B cell (primary cell): ENCODE data around the gene CD247. TPM values are rescaled to one million over a fixed set of nuclear protein-coding genes. Genes with fewer than 3 reads are reported as not detected.

Experiments
- ATAC-seq: fragments of 200-7000 bp; cut with Tn5 transposase; one replicate; pipeline ENCODE4 v1.10.0; 2021; ENCODE audit warnings: low read depth, mild to moderate bottlenecking, moderate number of reproducible peaks, moderate library complexity
- CTCF ChIA-PET: fragments of 350-600 bp; sonication (Branson Sonifier 250); formaldehyde crosslinking; loops from one replicate; lab custom pipeline; 2021; ENCODE audit warnings: antibody characterized with exemption, inconsistent platforms; lab: Charles Lee
- POLR2A ChIA-PET: fragments of 350-600 bp; sonication (Branson Sonifier 250); formaldehyde crosslinking; loops from one replicate; lab custom pipeline; 2021; ENCODE audit warnings: antibody characterized with exemption; lab: Charles Lee
- DNase-seq: peaks from one replicate; pipeline ENCODE4 v3.0.0; 2013
- H2AFZ ChIP-seq: 2 replicates; pipeline ENCODE4 v1.6.1; 2012; ENCODE audit warnings: mild to moderate bottlenecking, low read depth, low read length; ENCODE audit not compliant: insufficient read depth, poor library complexity, severe bottlenecking
- H3K27ac ChIP-seq, 2 donors: 1 replicate in 1 of 2; 2 replicates in 1 of 2; pipeline ENCODE4 v1.5.1; 2012 to 2013; ENCODE audit warnings: low read length in 2 of 2, mild to moderate bottlenecking in 2 of 2, moderate library complexity in 1 of 2
- H3K27me3 ChIP-seq, 4 experiments: fragments of 200-600 bp in 1 of 4; sonication (generic) in 1 of 4; replicated peaks in 1 of 4; 1 replicate in 2 of 4; 2 replicates in 2 of 4; pipeline versions ENCODE4 v1.6.1 to v1.7.0; 2013 to 2016; ENCODE audit warnings: low read length in 3 of 4, mild to moderate bottlenecking in 2 of 4, mixed read lengths in 1 of 4, moderate library complexity in 1 of 4; ENCODE audit not compliant: insufficient read depth in 4 of 4, control insufficient read depth in 3 of 4; ENCODE audit errors: control extremely low read depth in 1 of 4
- H3K36me3 ChIP-seq, 2 experiments: replicated peaks in 1 of 2; 1 replicate in 1 of 2; 2 replicates in 1 of 2; pipeline versions ENCODE4 v1.6.1 to v1.7.1; 2013; ENCODE audit warnings: low read length in 1 of 2; ENCODE audit not compliant: insufficient read depth in 2 of 2, control insufficient read depth in 1 of 2; ENCODE audit errors: control extremely low read depth in 1 of 2, extremely low read depth in 1 of 2
- H3K4me1 ChIP-seq, 2 donors: fragments of 200-600 bp in 1 of 2; sonication (generic) in 1 of 2; 1 replicate in 1 of 2; 2 replicates in 1 of 2; pipeline versions ENCODE4 v1.5.1 to v1.6.1; 2013 to 2017; ENCODE audit warnings: low read length in 2 of 2; ENCODE audit not compliant: control insufficient read depth in 2 of 2, insufficient read depth in 2 of 2
- H3K4me2 ChIP-seq: replicated peaks from 2 replicates; pipeline ENCODE3; 2012; ENCODE audit warnings: mild to moderate bottlenecking, low read depth, low read length; ENCODE audit not compliant: poor library complexity, severe bottlenecking
- H3K4me3 ChIP-seq, 5 experiments: fragments of 200-600 bp in 1 of 5; sonication (generic) in 1 of 5; 1 replicate in 3 of 5; 2 replicates in 2 of 5; pipeline versions ENCODE4 v1.5.1 to v1.7.0; 2011 to 2016; ENCODE audit warnings: low read length in 4 of 5, mild to moderate bottlenecking in 4 of 5, low read depth in 2 of 5, control low read depth in 1 of 5, moderate library complexity in 1 of 5; ENCODE audit not compliant: insufficient read depth in 1 of 5; ENCODE audit errors: control extremely low read depth in 1 of 5, extremely low read depth in 1 of 5
- H3K79me2 ChIP-seq: fragments of 200-600 bp; sonication (generic); one replicate; pipeline ENCODE4 v1.6.0; 2016; ENCODE audit warnings: low read length; ENCODE audit not compliant: control insufficient read depth, insufficient read depth
- H3K9ac ChIP-seq: fragments of 200-600 bp; sonication (generic); 2 replicates; pipeline ENCODE4 v1.6.1; 2017; ENCODE audit warnings: mild to moderate bottlenecking, low read length, moderate library complexity
- H3K9me3 ChIP-seq, 3 donors: one replicate each; pipeline versions ENCODE4 v1.6.1 to v1.7.1; 2013; ENCODE audit warnings: low read length in 2 of 3; ENCODE audit not compliant: control insufficient read depth in 2 of 3, insufficient read depth in 1 of 3; ENCODE audit errors: control extremely low read depth in 1 of 3
- H4K20me1 ChIP-seq: 2 replicates; pipeline ENCODE4 v1.6.0; 2012; ENCODE audit warnings: mild to moderate bottlenecking, low read length; ENCODE audit not compliant: insufficient read depth, control insufficient read depth, poor library complexity, severe bottlenecking
- H3K27ac Mint-ChIP-seq: one replicate; pipeline ENCODE4 v1.8.0; 2021; ENCODE audit warnings: mixed read lengths
- H3K27me3 Mint-ChIP-seq: one replicate; pipeline ENCODE4 v1.8.0; 2021; ENCODE audit warnings: mixed read lengths
- H3K4me1 Mint-ChIP-seq: one replicate; pipeline ENCODE4 v1.8.0; 2021; ENCODE audit warnings: mixed read lengths
- H3K4me3 Mint-ChIP-seq: one replicate; pipeline ENCODE4 v1.8.0; 2021; ENCODE audit warnings: mixed read lengths
- H3K9me3 Mint-ChIP-seq: one replicate; pipeline ENCODE4 v1.8.0; 2022; ENCODE audit warnings: mixed read lengths; ENCODE audit not compliant: insufficient read depth
- EZH2 ChIP-seq: IDR thresholded peaks from 2 replicates; pipeline ENCODE4 v1.6.1; 2012; ENCODE audit warnings: borderline replicate concordance, low read depth, mild to moderate bottlenecking, moderate library complexity, low read length; ENCODE audit not compliant: insufficient read depth, poor library complexity, severe bottlenecking
- WGBS: methylation state at CpG from one replicate; pipeline ENCODE4 v1.1.5; 2013; ENCODE audit warnings: missing lambda C conversion rate; ENCODE audit not compliant: insufficient coverage; 5-methylcytosine and 5-hydroxymethylcytosine counted together
- intact Hi-C: fragments of 100-400 bp; cut with micrococcal nuclease; formaldehyde crosslinking; loops from one replicate; pipeline ENCODE4 v1.10.0; 2022
- polyA plus RNA-seq: library from polyadenylated mRNA; depleted of rRNA; stranded (reverse); fragments of >200 nt; gene quantifications from 2 replicates; pipeline ENCODE4 v1.2.3, GENCODE V29; 2012
- total RNA-seq, 2 donors: library from RNA; stranded (reverse); fragments of 120-200 nt in 1 of 2; gene quantifications; 1 replicate in 1 of 2; 2 replicates in 1 of 2; pipeline versions ENCODE4 v1.2.3 to v1.2.4, GENCODE V29; 2013 to 2022
- TF ChIP-seq, protein P1 (sequence below): fragments of 200-600 bp; IDR thresholded peaks from one replicate; pipeline ENCODE4 v1.8.0; 2022; ENCODE audit warnings: antibody characterized with exemption, mild to moderate bottlenecking

The CD247 gene
- total and polyA plus RNA-seq, 2 donors (not counting 1 experiment from before 2014, with no cell fraction given): 2.5 to 10.8 TPM

DNA sequence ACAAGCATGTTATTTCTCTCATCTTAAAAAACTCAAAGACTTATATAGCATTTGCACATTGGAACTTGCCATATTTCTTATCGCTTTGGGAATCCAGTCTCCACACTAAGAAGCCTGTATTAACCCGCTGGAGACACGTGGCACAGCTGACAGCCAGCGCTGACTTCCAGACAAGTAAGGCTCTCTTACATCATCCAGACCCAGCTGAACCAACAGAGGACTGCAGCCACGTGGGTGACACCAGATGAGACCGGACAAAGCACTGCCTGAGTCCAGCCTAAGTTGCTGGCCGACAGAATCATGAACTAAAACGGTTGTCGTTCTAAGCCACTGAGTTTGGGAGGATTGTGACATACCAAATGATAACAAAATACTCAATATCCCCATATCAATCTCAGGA, 6.3 kb upstream of the CD247 start:
- Histone ChIP-seq H3K27me3 (peaks cover 0 to 10% (median under 1%) of the 10 kb centered on the region in 4 experiments), H3K36me3 (no peaks in the 10 kb centered on the region), H3K4me2 (no peak overlapping the region), H3K27ac (no peak overlapping the region), H3K4me1 (no peaks in the 10 kb centered on the region), H3K9me3 (peaks cover 0 to 5% (median 3%) of the 10 kb centered on the region in 3 donors), H3K4me3 (no peak overlapping the region), H3K9ac (no peak overlapping the region), H2AFZ (no peak overlapping the region), H3K79me2 (no peaks in the 10 kb centered on the region), H4K20me1 (no peaks in the 10 kb centered on the region)
- DNase-seq (no peak), ATAC-seq (no peak)
- Mint-ChIP-seq H3K27ac (no peak overlapping the region), H3K27me3 (peaks cover 38% of the 10 kb centered on the region), H3K4me1 (no peaks in the 10 kb centered on the region), H3K4me3 (no peak overlapping the region), H3K9me3 (peaks cover 12% of the 10 kb centered on the region)
- WGBS: 84% methylated on average over 9 of the region's 9 CpGs
- intact Hi-C loops: no loop called here
- CTCF ChIA-PET: interaction anchor here (0.8 to 2.8 kb wide), 2 partner anchors 10 to 15 kb away, joined by 3 to 20 read pairs; no protein-coding TSS in a partner anchor
- POLR2A ChIA-PET: no interaction called here
- TF ChIP-seq EZH2: no peak
- TF ChIP-seq, protein P1, sequence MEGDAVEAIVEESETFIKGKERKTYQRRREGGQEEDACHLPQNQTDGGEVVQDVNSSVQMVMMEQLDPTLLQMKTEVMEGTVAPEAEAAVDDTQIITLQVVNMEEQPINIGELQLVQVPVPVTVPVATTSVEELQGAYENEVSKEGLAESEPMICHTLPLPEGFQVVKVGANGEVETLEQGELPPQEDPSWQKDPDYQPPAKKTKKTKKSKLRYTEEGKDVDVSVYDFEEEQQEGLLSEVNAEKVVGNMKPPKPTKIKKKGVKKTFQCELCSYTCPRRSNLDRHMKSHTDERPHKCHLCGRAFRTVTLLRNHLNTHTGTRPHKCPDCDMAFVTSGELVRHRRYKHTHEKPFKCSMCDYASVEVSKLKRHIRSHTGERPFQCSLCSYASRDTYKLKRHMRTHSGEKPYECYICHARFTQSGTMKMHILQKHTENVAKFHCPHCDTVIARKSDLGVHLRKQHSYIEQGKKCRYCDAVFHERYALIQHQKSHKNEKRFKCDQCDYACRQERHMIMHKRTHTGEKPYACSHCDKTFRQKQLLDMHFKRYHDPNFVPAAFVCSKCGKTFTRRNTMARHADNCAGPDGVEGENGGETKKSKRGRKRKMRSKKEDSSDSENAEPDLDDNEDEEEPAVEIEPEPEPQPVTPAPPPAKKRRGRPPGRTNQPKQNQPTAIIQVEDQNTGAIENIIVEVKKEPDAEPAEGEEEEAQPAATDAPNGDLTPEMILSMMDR: no peak

DNA sequence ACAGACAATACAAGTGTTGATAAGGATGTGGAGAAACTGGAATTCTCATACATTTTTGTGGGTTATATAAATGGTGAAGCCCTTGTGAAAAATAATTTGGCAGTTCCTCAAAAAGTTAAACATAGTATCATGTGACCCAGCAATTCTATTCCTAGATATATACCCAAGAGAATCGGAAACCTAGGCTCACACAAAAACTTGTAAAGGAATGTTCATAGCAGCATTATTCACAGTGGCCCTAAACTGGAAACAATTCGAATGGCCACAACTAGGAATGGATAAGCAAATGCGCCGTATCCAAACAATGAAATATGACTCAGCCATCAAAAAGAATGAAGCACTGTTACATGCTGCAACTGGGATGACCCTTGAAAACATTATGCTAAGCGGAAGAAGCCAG, 3.9 kb upstream of the CD247 start:
- no peak overlapping the region for H3K4me3 ChIP-seq
- no peak overlapping the region for H3K27ac ChIP-seq
- H3K79me2 ChIP-seq: no peaks in the 10 kb centered on the region
- peaks cover 0 to 17% (median 1%) of the 10 kb centered on the region in 4 experiments for H3K27me3 ChIP-seq
- H3K4me3 Mint-ChIP-seq: no peak overlapping the region
- no peak overlapping the region for H2AFZ ChIP-seq
- H3K4me1 ChIP-seq: no peaks in the 10 kb centered on the region
- no peak for DNase-seq
- H3K27ac Mint-ChIP-seq: no peak overlapping the region
- H3K9me3 ChIP-seq: peaks cover 0 to 5% (median 3%) of the 10 kb centered on the region in 3 donors
- H4K20me1 ChIP-seq: no peaks in the 10 kb centered on the region
- 98% methylated on average over 4 of the region's 5 CpGs for WGBS
- no peak overlapping the region for H3K4me2 ChIP-seq
- peaks cover 12% of the 10 kb centered on the region for H3K9me3 Mint-ChIP-seq
- H3K4me1 Mint-ChIP-seq: peaks cover 2% of the 10 kb centered on the region
- peaks cover 47% of the 10 kb centered on the region for H3K27me3 Mint-ChIP-seq
- intact Hi-C loops: no loop called here
- CTCF ChIA-PET: no interaction called here
- no peak for ATAC-seq
- TF ChIP-seq EZH2: no peak
- TF ChIP-seq, protein P1: no peak
- H3K9ac ChIP-seq: no peak overlapping the region
- POLR2A ChIA-PET: no interaction called here
- H3K36me3 ChIP-seq: no peaks in the 10 kb centered on the region
